Measurements from ENCODE around the gene ANGEL1. TPM values are rescaled to one million over a fixed set of nuclear protein-coding genes. Genes with fewer than 3 reads are reported as not detected.

ANGEL1 gene
- total and polyA plus RNA-seq, 5 donors: 12.8 to 24.9 (median 20.0) TPM

GRCh38 chr14:76792422-76792821, 20.3 kb downstream of the ANGEL1 start:
- Histone ChIP-seq H3K4me1 (ENCODE audit: control insufficient read depth, insufficient read depth, low read length) (no peaks in the 10 kb centered on the region), H3K9me3 (ENCODE audit: control insufficient read depth, low read length) (no peaks in the 10 kb centered on the region), H3K27me3 (ENCODE audit: control insufficient read depth, insufficient read depth) (no peaks in the 10 kb centered on the region), H3K27ac (ENCODE audit: low read length) (no peak overlapping the region), H3K4me3 (ENCODE audit: low read length) (no peak overlapping the region)
- intact Hi-C loops (cut with DNase I): no loop called here
- no peak for ATAC-seq
- WGBS: 99% methylated on average over 2 of the region's 2 CpGs
- DNase-seq: no peak

GRCh38 chr14:76786601-76787000, 26.1 kb downstream of the ANGEL1 start:
- intact Hi-C loops (cut with DNase I): no loop called here
- 94% methylated on average over 2 of the region's 2 CpGs for WGBS
- DNase-seq (no peak), ATAC-seq (no peak)
- Histone ChIP-seq H3K27ac (ENCODE audit: low read length) (no peak overlapping the region), H3K9me3 (ENCODE audit: control insufficient read depth, low read length) (no peaks in the 10 kb centered on the region), H3K4me3 (ENCODE audit: low read length) (no peak overlapping the region), H3K27me3 (ENCODE audit: control insufficient read depth, insufficient read depth) (no peaks in the 10 kb centered on the region), H3K4me1 (ENCODE audit: control insufficient read depth, insufficient read depth, low read length) (peaks cover 8% of the 10 kb centered on the region)

- 12% methylated on average over 2 of the region's 2 CpGs for WGBS
- intact Hi-C loops (cut with DNase I): loop anchor here in 2 of 4 donors (5.0 kb wide), 1 partner anchor 73 kb away; no protein-coding TSS in a partner anchor
- peak; percentile 85 to 95 (median 93) for DNase-seq
- peak; percentile 89 to 91 for ATAC-seq
- Histone ChIP-seq H3K9me3 (ENCODE audit: control insufficient read depth, low read length) (no peaks in the 10 kb centered on the region), H3K27me3 (ENCODE audit: control insufficient read depth, insufficient read depth) (no peaks in the 10 kb centered on the region), H3K4me3 (ENCODE audit: low read length) (no peak overlapping the region), H3K4me1 (ENCODE audit: control insufficient read depth, insufficient read depth, low read length) (peaks cover 8% of the 10 kb centered on the region), H3K27ac (ENCODE audit: low read length) (peak overlapping the region; percentile 9)
These were observed 27.8 kb downstream of the ANGEL1 start for GRCh38 chr14:76784881-76785280.

GRCh38 chr14:76784266-76784874, 28.3 kb downstream of the ANGEL1 start:
- intact Hi-C loops (cut with DNase I): loop anchor here in 2 of 4 donors (5.0 kb wide), 1 partner anchor 72 kb away; no protein-coding TSS in a partner anchor
- H3K27me3 ChIP-seq (ENCODE audit: control insufficient read depth, insufficient read depth): no peaks in the 10 kb centered on the region
- DNase-seq: no peak
- no peaks in the 10 kb centered on the region for H3K9me3 ChIP-seq (ENCODE audit: control insufficient read depth, low read length)
- no peak overlapping the region for H3K4me3 ChIP-seq (ENCODE audit: low read length)
- no peak for ATAC-seq
- H3K4me1 ChIP-seq (ENCODE audit: control insufficient read depth, insufficient read depth, low read length): peaks cover 8% of the 10 kb centered on the region
- H3K27ac ChIP-seq (ENCODE audit: low read length): peak overlapping the region; percentile 9
- WGBS: 64% methylated on average over 6 of the region's 6 CpGs

GRCh38 chr14:76782885-76783566, 29.7 kb downstream of the ANGEL1 start:
- Histone ChIP-seq H3K4me1 (ENCODE audit: control insufficient read depth, insufficient read depth, low read length) (peaks cover 8% of the 10 kb centered on the region), H3K4me3 (ENCODE audit: low read length) (no peak overlapping the region), H3K27ac (ENCODE audit: low read length) (peak overlapping the region; percentile 71), H3K27me3 (ENCODE audit: control insufficient read depth, insufficient read depth) (no peaks in the 10 kb centered on the region), H3K9me3 (ENCODE audit: control insufficient read depth, low read length) (no peaks in the 10 kb centered on the region)
- peak in 1 of 3 donors; percentile 72 for DNase-seq
- intact Hi-C loops (cut with DNase I): loop anchor here (2.0 to 5.0 kb wide), 3 partner anchors 71 to 74 kb away; no protein-coding TSS in a partner anchor
- ATAC-seq: peak in 1 of 2 donors; percentile 6
- 29% methylated on average over 9 of the region's 9 CpGs for WGBS

GRCh38 chr14:76782115-76782884, 30.4 kb downstream of the ANGEL1 start:
- Histone ChIP-seq H3K9me3 (ENCODE audit: control insufficient read depth, low read length) (no peaks in the 10 kb centered on the region), H3K4me3 (ENCODE audit: low read length) (no peak overlapping the region), H3K4me1 (ENCODE audit: control insufficient read depth, insufficient read depth, low read length) (peaks cover 8% of the 10 kb centered on the region), H3K27me3 (ENCODE audit: control insufficient read depth, insufficient read depth) (no peaks in the 10 kb centered on the region), H3K27ac (ENCODE audit: low read length) (peak overlapping the region; percentile 6)
- DNase-seq (peak in 1 of 3 donors; percentile 53), ATAC-seq (no peak)
- intact Hi-C loops (cut with DNase I): loop anchor here (2.0 to 5.0 kb wide), 3 partner anchors 70 to 73 kb away; no protein-coding TSS in a partner anchor
- WGBS: 69% methylated on average over 10 of the region's 10 CpGs

- DNase-seq (peak in 1 of 3 donors; percentile 44), ATAC-seq (no peak)
- no peaks in the 10 kb centered on the region for H3K27me3 ChIP-seq (ENCODE audit: control insufficient read depth, insufficient read depth)
- 65% methylated on average over 2 of the region's 2 CpGs for WGBS
- peaks cover 7% of the 10 kb centered on the region for H3K4me1 ChIP-seq (ENCODE audit: control insufficient read depth, insufficient read depth, low read length)
- intact Hi-C loops (cut with DNase I): loop anchor here (2.0 to 5.0 kb wide), 3 partner anchors 69 to 73 kb away; no protein-coding TSS in a partner anchor
- H3K9me3 ChIP-seq (ENCODE audit: control insufficient read depth, low read length): no peaks in the 10 kb centered on the region
- H3K27ac ChIP-seq (ENCODE audit: low read length): peak overlapping the region; percentile 6
- H3K4me3 ChIP-seq (ENCODE audit: low read length): no peak overlapping the region
These were observed 31.0 kb downstream of the ANGEL1 start for GRCh38 chr14:76781648-76782051.

GRCh38 chr14:76780875-76781647, 31.6 kb downstream of the ANGEL1 start:
- peak; percentile 17 to 41 for ATAC-seq
- 45% methylated on average over 11 of the region's 11 CpGs for WGBS
- Histone ChIP-seq H3K27me3 (ENCODE audit: control insufficient read depth, insufficient read depth) (no peaks in the 10 kb centered on the region), H3K9me3 (ENCODE audit: control insufficient read depth, low read length) (no peaks in the 10 kb centered on the region), H3K4me3 (ENCODE audit: low read length) (no peak overlapping the region), H3K4me1 (ENCODE audit: control insufficient read depth, insufficient read depth, low read length) (peaks cover 5% of the 10 kb centered on the region), H3K27ac (ENCODE audit: low read length) (peak overlapping the region; percentile 6)
- peak; percentile 56 to 84 (median 83) for DNase-seq
- intact Hi-C loops (cut with DNase I): loop anchor here in 2 of 4 donors (5.0 kb wide), 1 partner anchor 69 kb away; no protein-coding TSS in a partner anchor

GRCh38 chr14:76780360-76780759, 32.3 kb downstream of the ANGEL1 start:
- no peak overlapping the region for H3K27ac ChIP-seq (ENCODE audit: low read length)
- peaks cover 5% of the 10 kb centered on the region for H3K4me1 ChIP-seq (ENCODE audit: control insufficient read depth, insufficient read depth, low read length)
- ATAC-seq (no peak), DNase-seq (no peak)
- WGBS: 48% methylated on average over 5 of the region's 5 CpGs
- H3K27me3 ChIP-seq (ENCODE audit: control insufficient read depth, insufficient read depth): no peaks in the 10 kb centered on the region
- no peak overlapping the region for H3K4me3 ChIP-seq (ENCODE audit: low read length)
- no peaks in the 10 kb centered on the region for H3K9me3 ChIP-seq (ENCODE audit: control insufficient read depth, low read length)
- intact Hi-C loops (cut with DNase I): loop anchor here in 2 of 4 donors (5.0 kb wide), 1 partner anchor 68 kb away; no protein-coding TSS in a partner anchor

- H3K27ac ChIP-seq (ENCODE audit: low read length): no peak overlapping the region
- H3K4me1 ChIP-seq (ENCODE audit: control insufficient read depth, insufficient read depth, low read length): peaks cover 5% of the 10 kb centered on the region
- H3K27me3 ChIP-seq (ENCODE audit: control insufficient read depth, insufficient read depth): no peaks in the 10 kb centered on the region
- intact Hi-C loops (cut with DNase I): loop anchor here in 2 of 4 donors (5.0 kb wide), 1 partner anchor 68 kb away; no protein-coding TSS in a partner anchor
- H3K4me3 ChIP-seq (ENCODE audit: low read length): no peak overlapping the region
- WGBS: 94% methylated on average over 2 of the region's 2 CpGs
- DNase-seq (no peak), ATAC-seq (no peak)
- H3K9me3 ChIP-seq (ENCODE audit: control insufficient read depth, low read length): no peaks in the 10 kb centered on the region
These were observed 32.7 kb downstream of the ANGEL1 start for GRCh38 chr14:76780058-76780345.

Measured in right cardiac atrium (tissue), 5 donors.